LoVo (cell line): ENCODE data around the gene DCHS2.

Experiments
- DNase-seq: peaks from one replicate; pipeline ENCODE4 v3.0.0-alpha.2; 2016; ENCODE audit warnings: low spot score

The DCHS2 gene

GRCh38 chr4:154454710-154455109, 36.9 kb downstream of the DCHS2 start:
- no peak for DNase-seq

DNA sequence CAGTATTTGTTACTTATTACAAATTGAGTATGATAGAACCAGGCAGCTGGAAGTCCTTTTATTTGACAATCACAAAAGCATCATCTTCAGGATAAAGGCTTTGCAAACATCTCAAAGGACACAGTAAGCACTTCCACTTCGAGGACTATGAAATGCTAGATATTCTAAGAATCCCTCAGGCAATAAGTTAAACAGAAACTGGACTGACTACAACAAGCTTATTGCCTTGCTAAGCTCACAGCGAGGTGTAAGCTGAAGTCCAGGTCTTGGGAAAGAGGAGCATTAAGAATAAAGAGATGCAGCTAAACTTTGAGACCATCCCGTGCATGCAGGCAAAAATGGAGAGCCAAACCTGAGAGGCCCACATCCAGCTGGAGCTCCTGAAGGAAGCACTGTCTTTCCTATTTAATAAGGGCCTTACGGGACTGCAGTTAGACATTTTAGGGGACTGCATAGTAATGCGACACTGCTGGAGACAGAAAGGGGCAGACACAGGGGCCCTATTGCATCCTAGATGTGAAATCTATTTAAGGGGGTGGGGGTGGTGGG, 38.7 kb downstream of the DCHS2 start:
- DNase-seq = no peak

DNA sequence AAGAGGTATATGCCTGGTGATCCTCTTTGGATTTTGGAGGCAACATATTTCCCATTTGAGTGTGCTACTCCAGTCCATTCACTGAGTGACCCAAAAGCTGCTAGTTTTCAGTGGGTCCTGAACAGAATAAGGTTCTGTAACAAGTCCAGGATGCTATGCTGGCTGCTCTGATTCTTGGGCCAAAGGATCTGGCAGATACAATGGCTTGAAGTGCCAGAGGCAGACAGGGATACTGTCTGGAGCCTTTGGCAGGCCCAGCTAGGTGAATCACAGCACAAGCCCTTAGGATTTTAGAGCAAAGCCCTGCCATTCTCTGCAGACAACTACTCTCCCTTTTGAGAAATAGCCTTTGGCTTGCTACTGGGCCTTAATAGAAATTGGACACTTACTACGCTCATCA, 40.6 kb downstream of the DCHS2 start:
- no peak for DNase-seq

- no peak for DNase-seq
Observed at GRCh38 chr4:154444958-154445357, 46.6 kb downstream of the DCHS2 start.

GRCh38 chr4:154441982-154442381, 49.6 kb downstream of the DCHS2 start:
- DNase-seq = no peak

- DNase-seq = no peak
Observed at GRCh38 chr4:154441124-154441523, 50.5 kb downstream of the DCHS2 start.

- DNase-seq = no peak
Observed at GRCh38 chr4:154439224-154439623, 52.4 kb downstream of the DCHS2 start.

DNA sequence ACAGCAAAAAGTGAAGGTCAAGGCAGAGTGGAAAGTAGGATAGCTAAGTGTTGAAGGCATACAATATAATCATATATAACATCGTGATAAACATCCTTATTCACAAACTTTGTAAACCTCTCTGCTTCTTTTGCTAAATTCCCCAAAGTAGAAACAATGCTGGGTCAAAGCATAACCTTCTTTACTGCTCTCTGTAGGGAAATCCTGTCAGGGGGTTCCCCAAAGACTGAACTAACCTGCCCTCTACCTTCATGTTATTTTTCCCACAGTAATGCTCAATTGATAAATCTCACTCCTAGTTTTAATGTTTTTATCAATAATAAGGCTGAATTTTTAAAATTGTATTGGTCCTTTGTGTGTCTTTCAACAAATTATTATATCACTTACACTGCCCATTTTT, 55.7 kb downstream of the DCHS2 start:
- no peak for DNase-seq

DNA sequence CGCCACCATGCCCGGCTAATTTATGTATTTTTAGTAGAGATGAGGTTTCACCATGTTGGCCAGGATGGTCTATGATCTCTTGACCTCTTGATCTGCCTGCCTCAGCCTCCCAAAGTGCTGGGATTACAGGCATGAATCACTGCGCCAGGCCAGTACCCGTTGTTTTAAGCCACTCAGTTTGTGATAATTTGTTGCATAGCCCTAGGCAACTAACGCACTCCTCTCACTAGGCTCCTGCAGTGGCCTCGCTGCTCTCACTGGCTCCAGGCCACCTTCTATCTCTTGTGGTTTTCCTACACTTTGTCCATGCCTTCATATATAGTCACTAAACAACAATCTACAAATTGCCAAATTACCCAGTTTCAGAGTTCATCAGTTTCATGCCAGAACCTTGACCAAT, 58.1 kb downstream of the DCHS2 start:
- DNase-seq = no peak

- no peak for DNase-seq
Observed at GRCh38 chr4:154429176-154429575, 62.4 kb downstream of the DCHS2 start.

DNA sequence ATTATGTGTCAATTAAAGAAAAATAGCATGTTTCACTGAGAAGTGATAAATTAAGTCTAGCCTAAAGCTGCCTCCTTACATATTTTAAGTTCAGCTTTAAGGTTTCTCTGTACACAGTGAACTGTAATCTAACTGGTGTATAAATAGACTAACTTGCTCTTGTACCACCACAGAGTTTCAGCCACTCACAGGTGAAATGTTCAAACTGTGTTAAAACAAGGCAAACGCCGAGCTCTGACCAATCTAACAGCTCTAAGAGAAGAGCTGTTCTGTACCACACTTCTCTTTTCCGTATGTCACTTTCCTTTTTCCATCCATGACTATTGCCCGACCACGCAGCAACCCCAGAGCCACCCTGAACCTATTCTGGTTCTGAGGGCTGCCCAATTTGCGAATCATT, 64.5 kb downstream of the DCHS2 start:
- DNase-seq = no peak

- DNase-seq = no peak
Observed at GRCh38 chr4:154425514-154425913, 66.1 kb downstream of the DCHS2 start.

DNA sequence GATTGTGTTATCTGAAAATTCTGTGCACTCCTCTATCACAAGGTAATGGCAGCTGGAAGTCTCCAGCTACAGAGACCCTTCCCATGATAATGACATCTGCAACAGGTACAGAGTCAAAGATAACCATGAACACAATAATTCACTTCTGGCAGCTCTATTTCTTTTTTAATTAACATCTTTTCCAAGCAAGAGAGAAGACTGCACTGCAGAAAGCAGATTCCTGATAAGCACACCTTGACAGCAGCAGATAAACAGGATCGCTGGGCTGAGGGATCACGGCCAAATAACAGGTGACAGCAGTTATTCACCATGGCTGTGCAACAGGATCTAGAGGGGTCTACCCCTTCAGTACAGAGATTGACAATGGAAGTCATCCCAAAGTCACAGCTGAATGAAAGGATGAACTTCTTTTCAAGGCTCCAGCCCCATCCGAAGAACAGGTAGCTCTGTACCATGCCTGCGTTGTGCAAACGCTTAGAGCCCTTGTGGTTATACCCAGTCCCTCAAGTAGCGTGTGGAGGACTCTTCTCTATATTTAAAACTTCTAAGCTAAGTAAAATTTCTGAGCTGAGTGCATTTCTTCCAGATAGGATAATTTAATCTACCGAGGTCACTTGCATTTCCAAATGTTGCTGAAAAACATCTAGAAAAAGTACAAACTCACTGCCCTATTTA, 66.7 kb downstream of the DCHS2 start:
- no peak for DNase-seq

- DNase-seq = no peak
Observed at GRCh38 chr4:154422152-154422551, 69.4 kb downstream of the DCHS2 start.

DNA sequence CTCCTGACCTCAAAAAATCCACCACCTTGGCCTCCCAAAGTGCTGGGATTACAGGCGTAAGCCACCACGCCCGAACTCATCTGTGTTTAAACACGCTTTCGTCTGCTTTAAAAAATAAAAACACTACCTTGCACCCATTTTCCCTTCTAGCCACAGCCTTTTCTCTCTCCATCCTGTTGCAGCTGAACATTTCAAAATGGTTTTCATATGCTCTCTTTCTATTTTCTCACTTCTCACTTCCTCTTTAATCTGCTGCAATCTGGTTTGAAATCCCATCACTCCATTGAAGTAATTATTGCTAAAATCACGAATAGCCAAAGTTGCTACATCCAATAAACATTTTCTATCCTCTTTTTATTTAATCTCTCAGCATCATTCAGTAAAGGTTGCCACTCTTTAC, 70.0 kb downstream of the DCHS2 start:
- DNase-seq = no peak

- no peak for DNase-seq
Observed at GRCh38 chr4:154417373-154417673, 74.3 kb downstream of the DCHS2 start.

GRCh38 chr4:154416190-154416547, 75.4 kb downstream of the DCHS2 start:
- DNase-seq = no peak

GRCh38 chr4:154415313-154415712, 76.3 kb downstream of the DCHS2 start:
- no peak for DNase-seq

DNA sequence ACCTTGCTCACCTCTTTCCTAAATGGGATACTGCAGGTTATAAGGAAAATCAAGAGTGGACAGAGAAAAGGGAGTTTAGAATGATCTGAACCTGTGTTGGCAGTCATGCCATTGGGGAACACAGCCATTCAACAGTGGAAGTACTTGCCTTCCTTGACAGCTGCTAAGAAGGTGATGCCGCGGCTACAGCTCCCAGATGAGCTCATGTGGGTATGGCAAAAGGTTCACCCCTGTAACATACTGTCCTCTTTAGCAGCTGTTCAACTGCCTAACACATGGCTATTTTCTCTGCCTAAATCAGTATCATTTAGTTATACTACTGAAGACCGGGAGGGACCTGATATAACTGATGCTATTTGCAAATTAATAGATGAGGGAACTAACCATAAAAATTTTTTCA, 76.8 kb downstream of the DCHS2 start:
- no peak for DNase-seq

DNA sequence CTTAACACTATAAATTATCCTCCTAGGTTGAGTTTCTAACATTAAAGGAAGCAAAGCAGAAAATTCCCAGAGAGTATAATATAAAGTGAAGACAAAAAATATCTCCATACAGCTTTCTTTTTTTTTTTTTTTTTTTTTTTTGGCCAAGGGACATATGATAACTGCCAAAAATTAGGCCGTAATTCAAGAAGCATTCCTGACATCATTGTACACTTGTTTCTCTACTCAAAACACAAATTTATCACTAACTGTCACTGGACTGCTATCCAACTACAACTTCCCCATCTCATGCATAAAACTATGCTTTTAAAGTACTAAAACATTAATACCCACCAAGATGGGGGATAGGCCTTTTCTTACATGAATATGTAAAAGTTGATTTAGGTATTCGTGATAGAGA, 77.2 kb downstream of the DCHS2 start:
- no peak for DNase-seq

- no peak for DNase-seq
Observed at GRCh38 chr4:154407443-154407842, 84.2 kb downstream of the DCHS2 start.

DNA sequence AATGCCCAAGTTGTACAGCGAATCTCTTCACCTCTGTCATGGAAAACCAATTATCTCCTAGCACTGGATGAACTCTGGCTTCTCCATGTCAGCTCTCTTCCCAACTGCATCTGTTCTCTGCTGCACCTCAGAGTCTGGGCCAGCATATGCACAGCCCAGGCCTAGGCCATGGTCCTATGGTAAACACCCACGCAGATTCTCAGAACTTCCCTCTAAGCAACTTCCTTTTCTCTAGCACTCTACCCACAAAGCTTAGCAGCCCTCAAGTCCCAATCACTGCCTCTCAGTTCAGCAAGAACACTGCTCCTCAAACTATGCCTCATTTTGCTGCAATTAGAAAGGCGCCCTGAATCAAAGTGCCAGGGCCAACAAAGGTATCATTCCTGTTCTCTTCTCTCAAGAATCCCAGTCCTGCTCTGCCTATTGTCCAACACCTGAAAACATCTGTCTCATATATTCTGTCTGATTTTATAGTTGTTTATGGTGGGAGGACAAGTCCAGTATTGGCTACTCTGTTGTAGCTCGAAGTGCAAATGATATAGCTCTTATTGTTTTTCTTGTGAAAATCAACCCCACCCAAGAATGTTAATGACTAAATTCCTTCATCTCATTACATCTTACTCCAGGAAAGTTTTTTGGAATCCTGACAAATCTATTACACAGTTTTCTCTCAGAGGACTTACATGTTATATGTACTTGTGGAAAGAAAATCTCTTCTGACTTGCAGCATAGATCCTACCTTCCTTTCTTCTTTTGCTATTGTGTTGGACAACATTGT, 85.4 kb downstream of the DCHS2 start:
- no peak for DNase-seq

GRCh38 chr4:154399259-154399974, 92.2 kb downstream of the DCHS2 start:
- peak; percentile 49 for DNase-seq
